NCI-H82 (cell line): ENCODE results near the gene FUCA2.
"Not testable (repeated sequence)": the region's sequence is repeated elsewhere in the genome, so short reads cannot be mapped to it uniquely, and the experiment has no call there.

Experiments
- DNase-seq: peaks from one replicate; lab custom pipeline; 2025; lab: John Stamatoyannopoulos, UW

The FUCA2 gene

DNA sequence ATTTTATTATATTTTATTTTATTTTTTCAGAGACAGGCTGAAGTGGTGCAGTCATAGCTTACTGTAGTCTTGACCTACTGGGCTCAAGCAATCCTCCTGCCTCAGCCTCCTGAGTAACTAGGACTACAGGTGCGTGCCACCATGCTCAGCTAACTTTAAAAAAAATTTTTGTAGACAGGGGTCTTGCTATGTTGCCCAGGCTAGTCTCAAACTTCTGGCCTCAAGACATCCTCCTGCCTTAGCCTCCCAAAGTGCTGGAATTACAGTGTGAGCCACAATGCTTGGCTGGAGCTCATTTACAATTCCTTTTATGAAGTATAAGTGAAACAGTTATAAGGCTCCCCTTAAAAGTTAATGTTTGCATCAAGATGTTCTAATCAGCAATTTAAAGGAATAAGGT lies 14.5 kb downstream of the FUCA2 start:
- no peak for DNase-seq

DNA sequence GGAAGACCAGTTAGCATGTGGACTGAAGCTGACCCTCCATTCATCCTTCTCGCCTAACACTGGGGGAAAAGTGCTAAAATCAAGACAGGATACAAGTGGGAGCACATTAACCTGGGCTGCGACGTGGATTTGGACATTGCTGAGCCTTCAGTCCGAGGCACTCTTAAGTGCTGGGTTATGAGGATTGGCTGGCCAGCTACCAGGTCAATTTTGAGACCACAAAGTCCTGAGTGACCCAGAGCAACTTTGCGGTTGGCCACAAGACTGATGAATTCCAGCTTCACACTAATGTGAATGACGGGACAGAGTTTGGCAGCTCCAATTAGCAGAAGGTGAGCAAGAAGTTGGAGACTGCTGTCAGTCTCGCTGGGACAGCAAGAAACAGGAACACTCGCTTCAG lies 20.7 kb downstream of the FUCA2 start:
- no peak for DNase-seq

DNA sequence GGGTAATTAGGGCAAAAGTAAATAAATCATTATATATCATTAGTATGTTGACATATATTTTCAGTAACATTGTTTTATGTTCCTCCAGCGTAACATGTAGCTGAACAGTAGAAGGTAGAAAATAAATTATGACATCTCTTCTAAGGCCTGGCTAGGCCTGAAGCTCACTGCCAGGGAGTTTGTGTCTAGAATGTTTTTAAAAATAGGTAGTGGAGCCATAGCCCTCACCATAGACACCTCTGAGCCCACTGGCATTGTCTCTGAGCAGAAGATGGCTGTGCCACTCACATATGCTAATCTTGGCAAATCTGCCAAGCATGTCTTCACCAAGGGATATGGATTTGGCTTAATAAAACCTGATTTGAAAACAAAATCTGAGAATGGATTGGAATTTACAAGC lies 21.3 kb downstream of the FUCA2 start:
- DNase-seq, result no peak

DNA sequence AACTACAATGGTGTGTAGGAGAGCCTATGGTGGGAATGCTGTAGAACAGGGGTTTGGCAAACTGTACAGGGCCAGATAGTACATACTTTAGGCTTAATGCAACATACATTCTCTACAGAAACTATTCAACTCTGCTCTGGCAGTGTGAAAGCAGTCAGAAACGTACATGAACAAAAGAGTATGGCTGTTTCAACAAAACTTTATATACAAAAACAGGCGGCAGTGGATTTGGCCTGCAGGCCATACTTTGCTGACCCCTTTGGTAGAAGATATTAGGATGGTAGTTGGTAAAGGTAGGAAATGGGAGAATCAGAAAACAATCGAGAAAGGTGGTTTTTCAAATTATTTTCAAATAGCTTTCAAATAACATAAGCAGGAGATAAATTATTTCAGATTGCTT lies 24.8 kb downstream of the FUCA2 start:
- no peak for DNase-seq

- no peak for DNase-seq
Measured at GRCh38 chr6:143485967-143486366, 25.6 kb downstream of the FUCA2 start.

DNA sequence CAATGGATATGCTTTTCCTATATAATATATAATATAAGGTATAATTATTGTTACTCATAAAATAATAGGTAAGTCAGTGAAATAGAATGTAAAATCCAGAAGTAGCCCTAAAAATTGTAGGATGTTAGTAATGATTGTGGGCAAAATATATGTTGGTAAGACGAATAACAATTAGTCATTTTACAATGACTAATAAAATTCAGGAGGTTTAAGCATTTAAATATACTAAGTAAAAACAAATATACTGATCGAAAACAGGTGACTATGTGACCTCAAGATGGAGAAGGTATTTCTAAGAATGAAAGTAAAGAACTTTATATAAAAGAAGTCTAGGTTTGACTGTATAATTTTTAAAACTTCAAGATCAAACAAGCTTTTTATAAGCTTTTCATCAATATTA lies 28.9 kb downstream of the FUCA2 start:
- DNase-seq, result no peak

- DNase-seq, result no peak
Measured at GRCh38 chr6:143478479-143479062, 32.9 kb downstream of the FUCA2 start.

- DNase-seq, result no peak
Measured at GRCh38 chr6:143476545-143476944, 35.0 kb downstream of the FUCA2 start.

GRCh38 chr6:143471822-143472221 lies 39.7 kb downstream of the FUCA2 start:
- no peak for DNase-seq

DNA sequence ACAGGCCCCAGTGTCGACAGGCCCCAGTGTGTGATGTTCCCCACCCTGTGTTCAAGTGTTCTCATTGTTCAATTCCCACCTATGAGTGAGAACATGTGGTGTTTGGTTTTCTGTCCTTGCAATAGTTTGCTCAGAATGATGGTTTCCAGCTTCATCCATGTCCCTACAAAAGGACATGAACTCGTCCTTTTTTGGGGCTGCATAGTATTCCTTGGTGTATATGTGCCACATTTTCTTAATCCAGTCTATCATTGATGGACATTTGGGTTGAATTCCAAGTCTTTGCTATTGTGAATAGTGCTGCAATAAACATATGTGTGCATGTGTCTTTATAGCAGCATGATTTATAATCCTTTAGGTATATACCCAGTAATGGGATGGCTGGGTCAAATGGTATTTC lies 42.7 kb downstream of the FUCA2 start:
- not testable (repeated sequence) for DNase-seq

- DNase-seq, result no peak
Measured at GRCh38 chr6:143468026-143468425, 43.5 kb downstream of the FUCA2 start.

DNA sequence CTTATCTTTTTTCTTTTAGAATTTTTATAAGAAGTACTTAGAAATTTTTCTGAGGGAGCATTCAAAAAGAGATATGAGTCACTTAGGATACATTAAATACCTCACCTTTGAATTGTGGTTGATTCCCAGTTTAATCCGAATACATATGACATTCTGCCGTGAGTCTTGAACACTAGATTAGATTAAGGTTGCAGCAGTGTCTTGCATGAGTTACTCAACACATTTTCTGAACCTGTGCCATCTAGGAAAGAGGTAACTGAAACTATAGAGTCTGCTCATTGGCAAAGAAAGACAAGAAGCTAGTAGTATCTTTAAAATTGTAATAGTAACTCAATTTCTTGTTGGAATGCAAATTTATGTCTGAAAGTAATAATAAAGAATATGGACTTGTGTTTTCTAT lies 46.0 kb downstream of the FUCA2 start:
- DNase-seq, result no peak

GRCh38 chr6:143457563-143458359 lies 53.8 kb downstream of the FUCA2 start:
- no peak for DNase-seq

GRCh38 chr6:143451531-143451930 lies 60.0 kb downstream of the FUCA2 start:
- no peak for DNase-seq

GRCh38 chr6:143450453-143451371 lies 60.8 kb downstream of the FUCA2 start, which contains the start of the genes ADAT2 and PEX3:
ADAT2 (minus strand) TSS chr6:143450695; CDS start chr6:143450658, 37 bp downstream.
PEX3 (plus strand) TSS chr6:143450805; CDS start chr6:143451043, 238 bp downstream.
- DNase-seq, result peak; percentile 97

GRCh38 chr6:143449714-143450452 lies 61.6 kb downstream of the FUCA2 start:
- peak; percentile 57 for DNase-seq

GRCh38 chr6:143449082-143449713 lies 62.3 kb downstream of the FUCA2 start:
- DNase-seq, result no peak

DNA sequence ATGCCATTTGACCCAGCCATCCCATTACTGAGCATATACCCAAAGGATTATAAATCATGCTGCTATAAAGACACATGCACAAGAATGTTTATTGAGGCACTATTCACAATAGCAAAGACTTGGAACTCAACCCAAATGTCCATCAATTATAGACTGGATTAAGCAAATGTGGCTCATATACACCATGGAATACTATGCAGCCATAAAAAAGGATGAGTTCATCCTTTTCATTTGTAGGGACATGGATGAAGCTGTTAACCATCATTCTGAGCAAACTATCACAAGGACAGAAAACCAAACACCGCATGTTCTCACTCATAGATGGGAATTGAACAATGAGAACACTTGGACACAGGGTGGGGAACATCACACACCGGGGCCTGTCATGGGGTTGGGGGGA lies 63.7 kb downstream of the FUCA2 start:
- DNase-seq, result not testable (repeated sequence)
